Measurements from ENCODE around the gene EEIG1. TPM values are rescaled to one million over a fixed set of nuclear protein-coding genes. Genes with fewer than 3 reads are reported as not detected.
A peak's percentile ranks its signal among the peaks of the same experiment; 100 is the strongest.

EEIG1 gene
- total and polyA plus RNA-seq, 12 donors: 6.7 to 33.5 (median 23.5) TPM

DNA sequence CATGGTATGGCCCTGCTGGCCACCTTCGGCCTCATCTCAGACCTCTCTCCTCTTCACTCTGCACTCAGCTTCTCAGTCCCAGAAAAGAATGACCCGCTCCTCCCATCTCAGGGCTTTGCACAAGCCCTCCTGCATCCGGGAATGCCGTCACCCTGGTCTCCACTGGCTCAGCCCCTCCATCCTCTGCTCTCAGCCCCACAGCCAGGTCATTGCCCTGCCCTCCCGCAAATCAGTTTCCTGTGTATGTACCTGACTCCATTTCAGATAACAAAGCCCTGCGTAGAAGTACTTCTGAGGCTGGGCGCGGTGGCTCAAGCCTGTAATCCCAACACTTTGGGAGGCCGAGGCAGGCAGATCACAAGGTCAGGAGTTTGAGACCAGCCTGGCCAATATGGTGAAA lies 28.9 kb upstream of the EEIG1 start:
- DNase-seq: no peak
- Histone ChIP-seq H3K9me3 (peaks cover 0 to 10% (median 0%) of the 10 kb centered on the region in 11 donors), H3K27ac (no peak overlapping the region), H3K4me1 (peaks cover 0 to 47% (median 25%) of the 10 kb centered on the region in 9 donors), H3K4me3 (no peak overlapping the region), H3K27me3 (no peaks in the 10 kb centered on the region), H3K36me3 (no peaks in the 10 kb centered on the region)
- WGBS, 2 donors: 94 to 99% methylated on average over 9 of the region's 9 CpGs
- intact Hi-C loops (cut with DNase I): no loop called here
- ATAC-seq: no peak
- TF ChIP-seq, protein P1, sequence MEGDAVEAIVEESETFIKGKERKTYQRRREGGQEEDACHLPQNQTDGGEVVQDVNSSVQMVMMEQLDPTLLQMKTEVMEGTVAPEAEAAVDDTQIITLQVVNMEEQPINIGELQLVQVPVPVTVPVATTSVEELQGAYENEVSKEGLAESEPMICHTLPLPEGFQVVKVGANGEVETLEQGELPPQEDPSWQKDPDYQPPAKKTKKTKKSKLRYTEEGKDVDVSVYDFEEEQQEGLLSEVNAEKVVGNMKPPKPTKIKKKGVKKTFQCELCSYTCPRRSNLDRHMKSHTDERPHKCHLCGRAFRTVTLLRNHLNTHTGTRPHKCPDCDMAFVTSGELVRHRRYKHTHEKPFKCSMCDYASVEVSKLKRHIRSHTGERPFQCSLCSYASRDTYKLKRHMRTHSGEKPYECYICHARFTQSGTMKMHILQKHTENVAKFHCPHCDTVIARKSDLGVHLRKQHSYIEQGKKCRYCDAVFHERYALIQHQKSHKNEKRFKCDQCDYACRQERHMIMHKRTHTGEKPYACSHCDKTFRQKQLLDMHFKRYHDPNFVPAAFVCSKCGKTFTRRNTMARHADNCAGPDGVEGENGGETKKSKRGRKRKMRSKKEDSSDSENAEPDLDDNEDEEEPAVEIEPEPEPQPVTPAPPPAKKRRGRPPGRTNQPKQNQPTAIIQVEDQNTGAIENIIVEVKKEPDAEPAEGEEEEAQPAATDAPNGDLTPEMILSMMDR (IDR thresholded peaks at IDR 0.05): no peak

DNA sequence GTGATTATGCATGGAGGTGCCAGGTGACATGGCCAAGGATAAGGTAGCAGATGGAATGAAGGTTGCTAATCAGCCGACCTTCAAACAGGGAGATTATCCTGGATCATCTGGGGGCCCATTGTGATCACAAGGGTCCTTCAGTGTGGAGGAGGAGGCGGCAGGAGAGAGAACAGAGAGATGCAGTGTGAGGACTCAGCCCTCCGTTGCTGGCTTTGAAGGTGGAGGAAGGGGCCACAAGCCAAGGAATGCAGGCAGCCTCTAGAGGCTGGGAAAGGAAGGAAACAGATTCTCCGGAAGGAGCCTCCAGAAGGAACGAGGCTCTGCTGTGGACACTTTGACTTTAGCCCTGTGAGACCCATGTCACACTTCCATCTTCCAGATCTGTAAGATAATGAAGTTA lies 27.4 kb upstream of the EEIG1 start:
- TF ChIP-seq, protein P1 (IDR thresholded peaks at IDR 0.05): no peak
- Histone ChIP-seq H3K4me1 (peaks cover 2 to 47% (median 25%) of the 10 kb centered on the region in 9 donors), H3K4me3 (no peak overlapping the region), H3K27me3 (no peaks in the 10 kb centered on the region), H3K27ac (peak overlapping the region in 2 of 10 donors; percentile 1 to 64), H3K9me3 (peaks cover 0 to 10% (median 0%) of the 10 kb centered on the region in 11 donors), H3K36me3 (no peaks in the 10 kb centered on the region)
- DNase-seq (no peak), ATAC-seq (no peak)
- WGBS, 2 donors: 80 to 85% methylated on average over 5 of the region's 5 CpGs
- intact Hi-C loops (cut with DNase I): no loop called here

DNA sequence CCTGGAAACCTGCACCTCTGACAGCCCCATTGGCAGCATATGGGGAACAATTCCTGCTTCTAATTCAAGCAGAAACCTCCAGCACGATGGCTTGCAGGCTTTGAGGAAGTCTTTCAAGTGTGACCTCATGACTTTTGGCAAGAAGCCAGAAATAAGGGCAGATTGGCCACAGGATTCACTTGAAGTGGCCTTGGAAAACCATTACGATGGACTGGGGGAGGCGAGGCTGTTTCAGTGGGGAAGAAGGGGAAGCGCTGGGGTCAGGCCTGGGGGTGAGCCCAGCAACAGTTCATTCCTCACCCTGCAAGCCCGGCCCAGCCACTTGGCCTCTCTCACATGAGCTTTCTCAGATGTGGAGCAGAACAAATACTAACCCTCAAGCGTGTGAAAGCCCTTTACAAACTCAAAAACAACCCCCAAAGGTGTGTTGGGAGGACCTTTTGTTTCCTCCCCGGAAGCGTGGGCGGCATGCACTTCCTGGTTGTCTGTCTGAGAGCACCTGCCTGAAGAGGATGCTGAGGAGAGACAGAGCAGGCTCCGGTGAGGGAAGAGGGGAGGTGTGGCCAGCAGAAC lies 26.9 kb upstream of the EEIG1 start:
- H3K9me3 ChIP-seq: peaks cover 0 to 10% (median 0%) of the 10 kb centered on the region in 11 donors
- intact Hi-C loops (cut with DNase I): no loop called here
- TF ChIP-seq, protein P1 (IDR thresholded peaks at IDR 0.05): no peak
- H3K4me3 ChIP-seq: no peak overlapping the region
- ATAC-seq (peak in 6 of 8 donors; percentile 10 to 51 (median 30)), DNase-seq (peak in 1 of 2 donors; percentile 67)
- no peaks in the 10 kb centered on the region for H3K27me3 ChIP-seq
- peaks cover 2 to 47% (median 27%) of the 10 kb centered on the region in 9 donors for H3K4me1 ChIP-seq
- H3K36me3 ChIP-seq: no peaks in the 10 kb centered on the region
- WGBS, 2 donors: 46 to 50% methylated on average over 10 of the region's 10 CpGs
- peak overlapping the region in 4 of 10 donors; percentile 1 to 64 (median 32) for H3K27ac ChIP-seq

DNA sequence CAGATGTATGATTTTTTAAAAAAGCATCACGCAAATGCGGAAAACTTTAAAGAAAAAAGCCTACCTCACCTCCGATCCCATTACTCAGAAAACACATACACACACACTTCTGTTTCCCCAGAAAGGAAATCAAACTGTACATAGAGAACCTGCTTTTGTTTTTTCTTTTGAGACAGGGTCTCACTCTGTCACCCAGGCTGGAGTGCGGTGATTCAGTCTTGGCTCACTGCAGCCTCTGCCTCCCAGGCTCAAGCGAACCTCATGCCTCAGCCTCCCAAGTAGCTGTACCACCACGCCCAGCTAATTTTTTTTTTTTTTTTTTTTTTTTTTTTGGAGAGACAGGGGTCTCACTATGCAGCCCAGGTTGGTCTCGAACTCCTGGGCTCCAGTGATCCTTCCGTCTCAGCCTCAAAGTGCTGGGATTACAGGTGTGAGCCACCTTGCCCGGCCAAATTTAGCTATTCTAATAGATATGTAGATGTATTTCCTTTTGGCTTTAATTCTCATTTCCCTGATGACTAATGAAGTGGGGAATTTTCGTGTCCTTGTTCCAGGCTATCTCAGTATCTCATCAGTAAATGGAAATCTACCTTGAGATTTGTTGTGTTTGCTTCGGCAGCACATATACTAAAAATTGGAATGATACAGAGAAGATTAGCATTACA lies 25.7 kb upstream of the EEIG1 start:
- TF ChIP-seq, protein P1 (IDR thresholded peaks at IDR 0.05): no peak
- Histone ChIP-seq H3K4me1 (peaks cover 2 to 55% (median 33%) of the 10 kb centered on the region in 9 donors), H3K27me3 (no peaks in the 10 kb centered on the region), H3K9me3 (peaks cover 0 to 10% (median 0%) of the 10 kb centered on the region in 11 donors), H3K4me3 (no peak overlapping the region), H3K27ac (peak overlapping the region in 3 of 10 donors; percentile 9 to 64 (median 10)), H3K36me3 (no peaks in the 10 kb centered on the region)
- ATAC-seq: no peak
- intact Hi-C loops (cut with DNase I): no loop called here
- DNase-seq: no peak
- WGBS, 2 donors: 66 to 70% methylated on average over 11 of the region's 11 CpGs

All from heart right ventricle (tissue), 16 donors.